Psoas muscle (tissue), 8 donors: Measurements from ENCODE around the gene ETV1. TPM values are rescaled to one million over a fixed set of nuclear protein-coding genes. Genes with fewer than 3 reads are reported as not detected.

Experiments
- ATAC-seq, 4 donors: fragments of 200-7000 bp; cut with Tn5 transposase; one replicate each; pipeline ENCODE4 v1.9.1; 2020; ENCODE audit warnings: moderate library complexity in 3 of 4, mild to moderate bottlenecking in 2 of 4
- DNase-seq, 2 donors: peaks; one replicate each; pipeline ENCODE4 v3.0.0-alpha.2; 2020
- H3K27ac ChIP-seq: fragments of 200-600 bp; one replicate; pipeline ENCODE4 v1.8.0; 2022
- H3K27me3 ChIP-seq, 3 donors: fragments of 200-600 bp in 1 of 3; one replicate each; pipeline versions ENCODE4 v1.6.1 to v1.8.0; 2013 to 2022; ENCODE audit warnings: low read length in 2 of 3, mild to moderate bottlenecking in 2 of 3, moderate library complexity in 1 of 3; ENCODE audit not compliant: insufficient read depth in 3 of 3
- H3K36me3 ChIP-seq, 2 donors: fragments of 200-600 bp in 1 of 2; one replicate each; pipeline versions ENCODE4 v1.6.1 to v1.8.0; 2013 to 2022; ENCODE audit warnings: low read depth in 1 of 2, mild to moderate bottlenecking in 1 of 2, moderate library complexity in 1 of 2; ENCODE audit not compliant: insufficient read depth in 1 of 2
- H3K4me1 ChIP-seq: fragments of 200-600 bp; one replicate; pipeline ENCODE4 v1.8.0; 2022
- H3K4me3 ChIP-seq: fragments of 200-600 bp; one replicate; pipeline ENCODE4 v1.8.0; 2022; ENCODE audit warnings: mild to moderate bottlenecking
- H3K9me3 ChIP-seq: fragments of 200-600 bp; one replicate; pipeline ENCODE4 v1.8.0; 2022
- WGBS, 3 donors: extraction: QIAGEN DNeasy Blood & Tissue Kit; methylation state at CpG; one replicate each; pipeline versions ENCODE4 v1.1.6 to v1.1.7; 2013; 5-methylcytosine and 5-hydroxymethylcytosine counted together
- intact Hi-C, 2 donors: fragments of 100-400 bp; cut with DNase I; formaldehyde crosslinking; loops; one replicate each; pipeline versions ENCODE4 v1.11.0 to v1.14.2; 2022
- polyA plus RNA-seq, 3 donors: library from polyadenylated mRNA; stranded (reverse); fragments of 200-250 nt; gene quantifications; one replicate each; pipeline ENCODE4 v1.2.3, GENCODE V29; 2013
- total RNA-seq, 4 donors: library from RNA; stranded (reverse); fragmentation: NEBNext Ultra II Directional in 2 of 4; extraction: Animal tissue kit (Norgen Biotek cat#: 25700) in 2 of 4; gene quantifications; one replicate each; pipeline versions ENCODE4 v1.2.1 to v1.2.4, GENCODE V29; 2021 to 2023
- TF ChIP-seq, protein P1 (sequence below): fragments of 200-600 bp; IDR thresholded peaks from one replicate; pipeline ENCODE4 v1.8.0; 2022; ENCODE audit warnings: antibody characterized with exemption
- donor health status: healthy with polysubstance abuse.
- donor health status: DM: no; HTN: no; CAD: no; lungs with moderate emphysema.
- donor health status: Bipolar disorder and iron deficiency.
- donor health status: healthy.
- donor health status: DM: yes; HTN: yes; CAD: no.
- donor health status: DM: no; HTN: no; CAD: no.
- donor health status: DM: no; HTN: no; CAD: no.
- donor health status: DM: yes; HTN: yes; CAD: no.

Gene ETV1
- total and polyA plus RNA-seq, 7 donors = 0.20 to 3.8 (median 0.95) TPM

GRCh38 chr7:13948019-13948801, 41.3 kb downstream of the ETV1 start:
- WGBS, 3 donors = 42 to 57% (median 46%) methylated on average over 9 of the region's 9 CpGs
- intact Hi-C loops = no loop called here
- TF ChIP-seq, protein P1, sequence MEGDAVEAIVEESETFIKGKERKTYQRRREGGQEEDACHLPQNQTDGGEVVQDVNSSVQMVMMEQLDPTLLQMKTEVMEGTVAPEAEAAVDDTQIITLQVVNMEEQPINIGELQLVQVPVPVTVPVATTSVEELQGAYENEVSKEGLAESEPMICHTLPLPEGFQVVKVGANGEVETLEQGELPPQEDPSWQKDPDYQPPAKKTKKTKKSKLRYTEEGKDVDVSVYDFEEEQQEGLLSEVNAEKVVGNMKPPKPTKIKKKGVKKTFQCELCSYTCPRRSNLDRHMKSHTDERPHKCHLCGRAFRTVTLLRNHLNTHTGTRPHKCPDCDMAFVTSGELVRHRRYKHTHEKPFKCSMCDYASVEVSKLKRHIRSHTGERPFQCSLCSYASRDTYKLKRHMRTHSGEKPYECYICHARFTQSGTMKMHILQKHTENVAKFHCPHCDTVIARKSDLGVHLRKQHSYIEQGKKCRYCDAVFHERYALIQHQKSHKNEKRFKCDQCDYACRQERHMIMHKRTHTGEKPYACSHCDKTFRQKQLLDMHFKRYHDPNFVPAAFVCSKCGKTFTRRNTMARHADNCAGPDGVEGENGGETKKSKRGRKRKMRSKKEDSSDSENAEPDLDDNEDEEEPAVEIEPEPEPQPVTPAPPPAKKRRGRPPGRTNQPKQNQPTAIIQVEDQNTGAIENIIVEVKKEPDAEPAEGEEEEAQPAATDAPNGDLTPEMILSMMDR = no peak
- ATAC-seq (no peak), DNase-seq (no peak)
- Histone ChIP-seq H3K27ac (no peak overlapping the region), H3K4me3 (no peak overlapping the region), H3K4me1 (no peaks in the 10 kb centered on the region), H3K27me3 (no peaks in the 10 kb centered on the region), H3K36me3 (no peaks in the 10 kb centered on the region), H3K9me3 (no peaks in the 10 kb centered on the region)

GRCh38 chr7:13947535-13947934, 41.9 kb downstream of the ETV1 start:
- intact Hi-C loops = no loop called here
- ATAC-seq (no peak), DNase-seq (no peak)
- Histone ChIP-seq H3K27ac (no peak overlapping the region), H3K27me3 (no peaks in the 10 kb centered on the region), H3K36me3 (no peaks in the 10 kb centered on the region), H3K4me1 (no peaks in the 10 kb centered on the region), H3K9me3 (no peaks in the 10 kb centered on the region), H3K4me3 (no peak overlapping the region)
- TF ChIP-seq, protein P1 = no peak
- WGBS, 3 donors = 95 to 100% (median 97%) methylated on average over 1 of the region's 1 CpG

DNA sequence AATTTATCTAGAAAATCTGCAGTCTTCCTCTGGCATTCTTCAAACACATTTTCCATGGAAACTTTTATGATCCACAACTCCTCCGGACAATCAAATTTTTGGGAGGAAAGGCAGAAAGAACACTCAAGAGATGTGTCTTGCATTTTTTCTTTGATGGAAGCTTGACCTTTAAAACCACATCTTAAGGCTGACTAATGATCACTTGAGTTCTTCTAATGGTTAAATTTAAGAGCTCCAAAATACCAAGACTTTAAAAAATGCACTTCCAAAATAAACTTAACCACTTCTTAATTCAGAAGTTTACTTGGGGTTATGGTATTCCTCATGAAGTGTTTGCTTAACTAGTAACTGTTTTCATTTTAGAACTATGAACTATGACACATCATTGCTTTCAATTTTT, 43.3 kb downstream of the ETV1 start:
- H3K4me1 ChIP-seq = no peaks in the 10 kb centered on the region
- H3K27ac ChIP-seq = no peak overlapping the region
- 24 to 46% (median 24%) methylated on average over 1 of the region's 1 CpG for WGBS, 3 donors
- TF ChIP-seq, protein P1 = no peak
- H3K36me3 ChIP-seq = no peaks in the 10 kb centered on the region
- DNase-seq (no peak), ATAC-seq (no peak)
- no peak overlapping the region for H3K4me3 ChIP-seq
- no peaks in the 10 kb centered on the region for H3K9me3 ChIP-seq
- no peaks in the 10 kb centered on the region for H3K27me3 ChIP-seq
- intact Hi-C loops = no loop called here

GRCh38 chr7:13945670-13946069, 43.8 kb downstream of the ETV1 start:
- WGBS, 3 donors = 36 to 62% (median 48%) methylated on average over 7 of the region's 7 CpGs
- Histone ChIP-seq H3K4me3 (peak overlapping the region; percentile 23), H3K36me3 (no peaks in the 10 kb centered on the region), H3K27me3 (no peaks in the 10 kb centered on the region), H3K9me3 (no peaks in the 10 kb centered on the region), H3K27ac (no peak overlapping the region), H3K4me1 (no peaks in the 10 kb centered on the region)
- TF ChIP-seq, protein P1 = no peak
- DNase-seq (no peak), ATAC-seq (no peak)
- intact Hi-C loops = no loop called here

DNA sequence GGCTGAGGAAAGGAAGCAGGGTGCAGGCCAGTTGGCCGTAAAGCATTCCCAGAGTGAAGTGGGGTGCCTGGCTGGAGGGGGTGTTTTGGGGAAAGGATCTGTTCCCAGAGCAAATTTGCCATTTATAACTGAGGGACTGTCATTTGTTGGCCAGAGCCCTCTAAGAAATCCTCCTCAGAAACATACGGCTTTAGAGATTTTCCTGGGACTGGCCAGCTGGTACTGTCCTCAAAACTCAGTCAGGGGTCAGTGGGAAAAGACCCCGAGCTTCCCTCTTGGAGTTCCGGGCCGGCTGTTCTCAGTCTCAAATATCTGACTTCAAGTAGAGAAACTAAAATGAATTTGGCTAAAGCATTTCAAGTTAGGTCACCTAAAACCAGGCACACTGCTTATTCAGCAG, 55.9 kb downstream of the ETV1 start:
- Histone ChIP-seq H3K9me3 (no peaks in the 10 kb centered on the region), H3K4me3 (no peak overlapping the region), H3K36me3 (peaks cover 0 to 2% of the 10 kb centered on the region in 2 donors), H3K27ac (no peak overlapping the region), H3K27me3 (no peaks in the 10 kb centered on the region), H3K4me1 (no peaks in the 10 kb centered on the region)
- ATAC-seq = no peak
- intact Hi-C loops = no loop called here
- TF ChIP-seq, protein P1 = no peak
- no peak for DNase-seq
- WGBS, 3 donors = 63 to 71% (median 65%) methylated on average over 5 of the region's 5 CpGs
